ENCODE data around the gene UBXN4.

Gene UBXN4

DNA sequence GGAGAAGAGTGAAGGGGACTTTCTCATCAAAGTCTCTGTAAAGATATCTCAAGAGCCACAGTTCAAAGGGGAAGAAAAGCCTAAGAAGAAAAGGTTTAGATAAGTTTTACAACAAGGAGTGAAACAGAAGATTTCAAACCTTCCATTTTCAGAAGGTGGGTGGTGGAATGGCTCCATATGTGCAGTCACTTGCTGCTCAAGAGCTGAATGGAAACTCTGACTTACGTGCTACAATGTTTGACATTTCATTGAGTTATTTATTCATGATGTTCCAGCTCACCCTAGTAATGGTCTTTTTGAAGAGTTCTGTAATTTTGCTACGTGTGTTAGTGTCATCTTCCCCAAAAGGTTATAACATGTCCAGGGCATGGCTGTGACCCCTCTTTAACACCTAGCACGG is 73.6 kb downstream of the UBXN4 start:
- no peak for DNase-seq

DNA sequence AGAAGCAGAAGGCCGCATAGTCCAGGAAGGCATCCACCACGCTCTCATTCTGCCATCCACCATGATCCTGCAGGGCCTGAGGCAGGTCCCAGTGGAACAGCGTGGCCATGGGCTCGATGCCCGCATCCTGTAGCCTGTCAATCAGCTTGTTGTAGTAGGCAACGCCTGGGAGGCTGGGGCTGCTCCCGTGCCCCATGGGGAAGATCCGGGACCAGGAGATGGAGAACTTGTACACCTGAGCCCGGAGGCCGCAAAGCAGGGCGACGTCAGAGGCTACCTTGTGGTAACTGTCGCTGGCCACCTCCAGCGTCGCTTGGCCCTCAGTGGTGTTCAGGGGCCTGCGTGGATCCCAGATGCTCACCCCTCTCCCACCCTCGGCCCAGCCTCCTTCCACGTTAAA is 75.8 kb downstream of the UBXN4 start:
- DNase-seq: no peak

DNA sequence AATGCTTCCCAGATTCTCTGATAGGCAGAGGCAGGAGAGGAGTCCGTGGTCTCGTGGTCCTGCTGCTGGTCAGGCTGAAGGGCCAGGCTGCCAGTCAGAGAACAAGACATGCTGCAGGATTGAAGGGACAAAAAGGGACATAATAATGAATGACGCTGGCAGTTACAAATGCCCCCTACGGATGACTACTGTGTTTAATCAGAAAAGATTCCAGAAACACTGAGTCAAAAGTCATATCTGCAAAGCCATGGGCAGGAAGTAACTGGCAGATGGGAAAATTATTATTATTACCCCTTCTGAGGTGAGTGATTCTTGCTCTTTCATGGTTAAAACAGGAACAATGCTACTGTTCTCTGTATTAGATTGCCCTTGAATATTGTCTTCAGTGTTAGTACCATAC is 76.3 kb downstream of the UBXN4 start:
- DNase-seq: no peak

DNA sequence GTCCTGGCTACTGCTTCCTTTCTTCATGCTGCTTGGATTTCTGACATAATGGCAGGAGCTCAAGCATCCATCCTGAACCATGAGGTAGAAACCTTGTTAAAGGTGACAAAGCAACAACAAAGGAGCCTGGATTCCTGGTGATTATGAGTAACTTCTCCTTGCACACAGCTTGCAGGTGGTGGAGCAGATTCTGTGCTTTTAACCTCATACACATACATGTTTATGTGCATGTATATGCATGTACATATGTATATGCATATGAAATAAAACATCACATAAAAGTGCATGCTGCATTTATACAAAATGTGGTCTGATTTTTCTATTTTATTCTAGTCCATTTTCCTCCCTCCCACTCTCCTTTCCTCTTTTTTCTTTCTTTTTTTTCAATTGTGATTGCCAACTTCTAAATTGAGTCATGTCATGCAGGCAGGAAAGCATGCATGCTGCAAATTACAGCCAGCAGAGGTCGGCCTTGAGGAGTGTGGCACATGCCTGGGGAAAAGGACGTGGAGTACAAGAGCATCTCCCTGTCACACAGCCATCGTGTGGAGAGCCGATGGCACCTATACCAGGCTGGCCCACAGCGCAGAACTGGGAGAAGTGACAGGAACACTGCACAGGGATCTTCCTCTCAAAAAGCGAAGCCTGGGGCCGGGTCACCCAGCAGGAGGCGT is 77.4 kb downstream of the UBXN4 start:
- DNase-seq: peak in 1 of 2 donors; percentile 4

DNA sequence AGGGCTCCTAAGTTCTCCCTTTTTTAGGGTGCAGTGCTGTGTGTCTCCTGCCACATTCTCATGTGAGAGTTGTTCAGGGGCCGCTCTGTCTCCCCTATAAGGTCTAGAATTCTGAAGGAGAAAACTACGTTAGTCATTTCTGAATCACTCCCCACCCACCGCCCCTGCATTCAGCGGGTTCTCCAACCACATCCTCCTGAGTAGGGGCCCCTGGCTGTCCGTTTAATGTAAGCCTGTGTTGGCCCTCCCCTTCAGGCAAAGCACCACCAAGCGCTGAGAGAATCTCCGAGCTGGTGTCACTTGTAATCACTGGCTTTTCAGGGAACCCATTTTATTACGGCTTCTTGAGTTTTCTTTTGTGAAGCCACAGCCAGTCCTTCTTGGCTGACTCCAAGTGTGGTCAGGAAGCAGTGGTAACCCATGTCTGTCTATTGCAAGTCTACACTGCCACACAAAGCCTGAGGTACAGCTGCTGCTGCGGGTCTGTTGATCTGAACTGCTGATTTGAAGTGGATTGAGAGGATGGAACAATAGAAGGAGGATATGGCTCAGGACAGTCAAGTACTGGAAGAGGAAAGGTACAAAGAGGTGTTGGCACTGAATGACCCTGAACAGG is 78.5 kb downstream of the UBXN4 start:
- peak; percentile 22 to 30 for DNase-seq

DNA sequence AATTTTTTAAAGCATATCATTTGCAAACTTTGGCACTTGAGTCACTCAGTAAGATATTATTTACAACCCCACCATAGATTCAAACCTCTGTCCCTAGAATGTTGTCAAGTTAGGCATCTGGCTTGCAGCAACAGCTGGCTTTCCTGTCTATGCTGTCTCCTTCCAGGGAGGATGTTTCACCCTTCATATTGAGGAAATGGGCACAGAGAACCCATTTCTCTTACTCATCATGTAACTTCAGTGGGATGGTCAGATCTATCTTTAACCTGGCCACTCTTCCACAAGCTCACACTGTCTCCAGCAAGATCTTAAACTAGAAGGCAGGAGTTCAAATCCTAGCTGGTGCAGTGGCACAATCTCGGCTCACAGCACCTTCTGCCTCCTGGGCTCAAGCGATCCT is 79.5 kb downstream of the UBXN4 start:
- no peak for DNase-seq

DNA sequence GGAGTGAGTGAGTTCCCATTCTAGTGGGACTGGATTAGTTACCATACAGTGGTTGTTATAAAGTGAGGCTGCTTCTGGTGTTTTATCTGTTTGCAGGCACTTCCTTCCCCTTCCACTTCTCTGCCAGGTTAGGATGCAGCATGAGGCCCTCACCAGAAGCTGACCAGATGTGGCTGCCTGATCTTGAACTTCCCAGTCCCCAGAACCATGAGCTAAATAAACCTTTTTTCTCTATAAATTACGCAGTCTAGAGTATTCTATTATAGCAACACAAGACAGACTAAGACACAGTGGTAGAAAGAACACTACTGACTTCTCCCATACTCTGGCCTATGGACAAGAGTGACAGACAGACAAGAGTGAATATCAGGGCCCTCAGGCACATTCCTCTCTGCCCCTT is 81.2 kb downstream of the UBXN4 start:
- DNase-seq: no peak

DNA sequence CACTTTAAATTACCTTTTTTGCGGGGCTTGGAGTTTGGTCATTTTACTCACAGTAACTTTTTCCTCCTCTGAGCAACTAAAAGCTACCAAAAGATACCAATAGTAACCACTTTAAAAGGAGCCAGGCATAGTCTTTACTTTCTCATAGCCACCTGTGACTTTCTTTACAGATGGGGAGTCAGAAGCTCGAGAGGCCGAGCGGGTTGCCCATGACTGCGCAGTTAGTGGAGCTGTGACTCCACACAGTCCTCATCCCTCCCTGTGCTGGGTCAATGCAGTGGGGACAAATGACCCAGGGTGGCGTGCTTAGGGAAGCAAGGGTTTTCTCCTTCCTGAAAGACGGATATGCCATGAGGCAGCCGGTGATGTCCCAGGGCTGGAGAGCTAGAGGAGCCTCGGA is 83.5 kb downstream of the UBXN4 start:
- DNase-seq: no peak

DNA sequence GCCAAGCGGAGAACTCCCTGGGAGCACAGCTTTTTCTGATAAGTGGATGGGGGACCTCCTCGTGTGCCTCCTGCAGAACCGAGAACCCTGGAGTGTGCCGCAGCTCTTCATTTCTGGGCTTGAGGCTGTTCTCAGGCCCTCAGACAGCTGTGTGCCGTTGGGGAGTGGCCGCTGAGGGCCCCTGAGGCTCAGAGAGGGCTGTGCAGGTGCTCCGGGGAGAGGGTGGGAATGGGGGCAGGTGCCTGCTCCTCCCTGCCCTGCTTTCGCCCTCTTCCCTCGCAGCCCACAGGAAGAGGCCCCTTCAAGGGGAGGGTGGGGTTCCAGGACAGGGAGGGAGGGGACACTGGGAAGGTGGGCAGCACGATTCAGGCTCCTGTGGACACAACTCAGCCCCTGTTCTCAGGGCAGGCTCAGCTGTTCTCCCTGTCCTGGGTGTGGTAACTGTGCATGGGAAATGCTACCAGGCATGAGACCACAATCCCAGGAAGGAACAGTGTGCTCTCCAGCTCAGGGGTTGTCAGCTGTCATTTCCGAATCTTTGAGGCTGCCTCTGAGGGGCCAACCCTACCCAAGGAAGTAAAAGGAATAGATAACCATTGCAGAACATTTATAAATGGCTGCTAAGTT is 84.0 kb downstream of the UBXN4 start:
- no peak for DNase-seq

DNA sequence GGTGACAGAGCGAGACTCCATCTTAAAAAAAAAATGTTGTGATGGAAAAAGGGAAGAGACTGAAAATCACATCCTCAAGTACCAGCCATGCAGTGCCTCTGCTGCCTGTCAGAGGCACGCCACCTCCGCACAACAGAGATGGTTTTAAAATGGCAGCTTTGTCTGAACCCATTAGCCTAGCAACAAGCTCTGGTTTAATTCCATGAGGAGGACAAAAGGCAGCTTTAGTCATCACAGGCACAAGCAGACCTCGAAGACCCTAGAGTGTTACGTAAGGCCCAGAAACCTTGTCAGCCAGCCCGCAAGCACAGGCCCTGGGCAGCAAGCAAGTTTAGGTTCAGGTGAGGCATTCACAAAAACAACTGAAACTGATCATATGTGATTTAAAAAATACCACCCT is 84.9 kb downstream of the UBXN4 start:
- no peak for DNase-seq

DNA sequence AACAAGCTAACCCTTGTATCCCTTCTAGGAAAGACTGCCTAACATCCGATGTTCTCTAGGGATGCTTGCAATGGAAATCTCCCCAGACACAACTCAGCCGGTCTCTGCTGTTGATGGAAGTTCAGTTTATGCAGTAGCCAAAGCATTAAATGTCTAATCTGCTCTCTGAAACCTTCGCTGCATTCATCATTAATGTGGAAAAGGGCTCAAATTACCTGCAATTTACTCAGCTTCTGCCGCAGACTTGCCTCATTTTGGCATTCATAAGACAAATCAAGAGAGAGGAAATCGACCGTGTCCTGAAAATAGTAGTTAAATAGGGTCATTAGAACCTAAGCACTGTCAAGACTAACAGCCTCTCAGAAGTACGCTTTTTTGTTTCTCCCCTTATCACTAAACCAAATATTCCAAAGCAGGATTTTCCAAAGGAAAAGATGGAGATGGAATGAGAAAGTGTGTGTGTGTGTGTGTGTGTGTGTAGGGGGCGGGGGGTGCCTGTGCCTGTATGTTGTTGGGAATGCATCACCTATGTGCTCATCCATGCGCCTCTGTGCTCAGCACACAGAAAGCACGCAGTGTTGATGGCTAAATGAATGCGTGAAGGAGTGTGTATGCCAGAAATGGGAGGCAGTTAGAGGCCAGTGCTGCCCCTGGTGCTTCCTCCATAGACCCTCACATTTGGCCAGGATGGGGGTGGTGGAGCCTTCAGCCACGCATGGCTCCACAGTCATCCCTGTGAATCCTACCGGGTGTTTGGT is 87.9 kb downstream of the UBXN4 start:
- DNase-seq: no peak

DNA sequence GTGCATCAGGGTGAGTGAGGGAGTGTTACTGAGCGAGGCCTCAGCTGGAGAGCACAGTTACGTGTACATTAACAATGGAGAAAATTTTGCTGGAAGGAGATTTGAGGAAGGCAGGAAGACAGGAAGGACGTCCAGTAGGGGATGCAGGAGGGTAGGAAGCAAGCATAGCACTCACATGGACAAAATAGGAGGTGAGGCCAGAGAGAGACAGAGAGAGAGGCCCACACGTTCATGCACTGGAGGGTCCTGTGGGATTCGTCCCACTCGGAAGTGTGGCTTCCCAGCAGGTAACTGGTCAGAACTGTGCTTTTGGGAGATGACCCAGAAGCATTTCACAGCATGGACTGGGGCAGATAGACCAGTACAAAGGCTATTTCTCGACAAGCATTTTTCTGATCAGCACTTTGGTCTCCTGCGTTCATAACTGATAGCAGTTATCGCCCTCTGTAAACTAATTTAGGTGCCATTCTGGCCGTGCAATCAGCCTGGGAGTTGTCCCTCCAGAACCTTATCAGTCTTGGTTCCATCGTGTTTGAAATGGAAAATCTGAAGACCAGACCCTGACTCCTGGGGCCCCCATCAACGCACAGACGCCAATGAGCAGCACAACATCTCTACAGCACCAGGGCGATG is 89.6 kb downstream of the UBXN4 start:
- no peak for DNase-seq

DNA sequence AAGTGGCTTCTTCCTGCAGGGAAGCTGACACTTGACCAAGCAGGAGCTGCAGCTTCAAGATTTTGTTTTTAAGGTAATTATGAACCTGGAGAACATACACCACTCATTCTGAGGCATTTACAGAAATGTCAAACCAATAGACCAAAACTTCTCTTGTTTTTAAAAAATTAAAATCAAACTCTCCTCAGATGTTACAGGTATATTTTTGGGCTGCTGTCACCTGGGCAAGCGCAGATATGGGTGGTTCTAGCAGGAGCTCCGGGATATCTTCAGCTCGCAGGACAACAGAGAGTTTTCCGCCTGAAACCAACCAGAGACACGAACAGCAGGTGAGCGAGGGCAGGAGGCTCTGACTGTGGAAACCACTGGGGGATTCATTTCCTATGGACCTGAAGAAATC is 91.2 kb downstream of the UBXN4 start:
- DNase-seq: no peak

Measured in inflammatory macrophage treated with lipopolysaccharide for 1 hour (primary cell).